ENCODE data around the gene OR5H6. TPM values are rescaled to one million over a fixed set of nuclear protein-coding genes. Genes with fewer than 3 reads are reported as not detected.

The OR5H6 gene
- total RNA-seq, result not detected in 2 replicates

GRCh38 chr3:98263944-98264343, at the start of gene OR5H6:
Gene OR5H6 (plus strand): TSS chr3:98264244. CDS start chr3:98264333, 89 bp downstream.
- no peak within 1 kb of the TSS for H3K4me3 ChIP-seq (ENCODE audit: low read depth, low read length)
- TF ChIP-seq CTCF (IDR thresholded peaks at IDR 0.05; ENCODE audit: insufficient read depth, low read length, poor library complexity, severe bottlenecking), result no peak
- H3K27me3 ChIP-seq (ENCODE audit: control insufficient read depth, insufficient read depth, low read length), result no peaks in the 10 kb centered on the region
- H3K36me3 ChIP-seq (ENCODE audit: control insufficient read depth, insufficient read depth, low read length), result no peaks in the 10 kb centered on the region
- DNase-seq (ENCODE audit: low read depth), result no peak

GRCh38 chr3:98215051-98215450, 49.0 kb upstream of the OR5H6 start:
- TF ChIP-seq CTCF (IDR thresholded peaks at IDR 0.05; ENCODE audit: insufficient read depth, low read length, poor library complexity, severe bottlenecking), result no peak
- H3K27me3 ChIP-seq (ENCODE audit: control insufficient read depth, insufficient read depth, low read length), result no peaks in the 10 kb centered on the region
- no peak overlapping the region for H3K4me3 ChIP-seq (ENCODE audit: low read depth, low read length)
- no peak for DNase-seq (ENCODE audit: low read depth)
- H3K36me3 ChIP-seq (ENCODE audit: control insufficient read depth, insufficient read depth, low read length), result no peaks in the 10 kb centered on the region

GRCh38 chr3:98223907-98224672, 40.0 kb upstream of the OR5H6 start:
- H3K4me3 ChIP-seq (ENCODE audit: low read depth, low read length), result no peak overlapping the region
- DNase-seq (ENCODE audit: low read depth), result no peak
- TF ChIP-seq CTCF (IDR thresholded peaks at IDR 0.05; ENCODE audit: insufficient read depth, low read length, poor library complexity, severe bottlenecking), result no peak
- no peaks in the 10 kb centered on the region for H3K36me3 ChIP-seq (ENCODE audit: control insufficient read depth, insufficient read depth, low read length)
- no peaks in the 10 kb centered on the region for H3K27me3 ChIP-seq (ENCODE audit: control insufficient read depth, insufficient read depth, low read length)

GRCh38 chr3:98232489-98232888, 31.6 kb upstream of the OR5H6 start:
- TF ChIP-seq CTCF (IDR thresholded peaks at IDR 0.05; ENCODE audit: insufficient read depth, low read length, poor library complexity, severe bottlenecking), result no peak
- no peak for DNase-seq (ENCODE audit: low read depth)
- Histone ChIP-seq H3K27me3 (ENCODE audit: control insufficient read depth, insufficient read depth, low read length) (no peaks in the 10 kb centered on the region), H3K36me3 (ENCODE audit: control insufficient read depth, insufficient read depth, low read length) (no peaks in the 10 kb centered on the region), H3K4me3 (ENCODE audit: low read depth, low read length) (no peak overlapping the region)

- Histone ChIP-seq H3K4me3 (ENCODE audit: low read depth, low read length) (no peak overlapping the region), H3K27me3 (ENCODE audit: control insufficient read depth, insufficient read depth, low read length) (no peaks in the 10 kb centered on the region), H3K36me3 (ENCODE audit: control insufficient read depth, insufficient read depth, low read length) (no peaks in the 10 kb centered on the region)
- TF ChIP-seq CTCF (IDR thresholded peaks at IDR 0.05; ENCODE audit: insufficient read depth, low read length, poor library complexity, severe bottlenecking), result no peak
- DNase-seq (ENCODE audit: low read depth), result no peak
Measured at GRCh38 chr3:98233468-98233867, 30.6 kb upstream of the OR5H6 start.

- no peak for TF ChIP-seq CTCF (IDR thresholded peaks at IDR 0.05; ENCODE audit: insufficient read depth, low read length, poor library complexity, severe bottlenecking)
- H3K27me3 ChIP-seq (ENCODE audit: control insufficient read depth, insufficient read depth, low read length), result no peaks in the 10 kb centered on the region
- H3K36me3 ChIP-seq (ENCODE audit: control insufficient read depth, insufficient read depth, low read length), result no peaks in the 10 kb centered on the region
- DNase-seq (ENCODE audit: low read depth), result no peak
- H3K4me3 ChIP-seq (ENCODE audit: low read depth, low read length), result no peak overlapping the region
Measured at GRCh38 chr3:98240131-98240530, 23.9 kb upstream of the OR5H6 start.

Measured in kidney epithelial cell (primary cell).